Gastroesophageal sphincter (tissue), 3 donors: ENCODE measurements around the gene TTLL4.

ENCODE experiments used
- EP300 ChIP-seq: sonication (generic); formaldehyde crosslinking; IDR thresholded peaks from one replicate; pipeline ENCODE4 v1.6.1; 2017; ENCODE audit warnings: antibody characterized with exemption, mild to moderate bottlenecking
- POLR2A ChIP-seq, 2 donors: fragments of 450-650 bp; IDR thresholded peaks; one replicate each; pipeline ENCODE4 v1.6.1; 2017; ENCODE audit warnings: antibody characterized with exemption in 2 of 2, mild to moderate bottlenecking in 2 of 2, moderate library complexity in 1 of 2
- POLR2AphosphoS5 ChIP-seq: sonication (generic); formaldehyde crosslinking; IDR thresholded peaks from one replicate; pipeline ENCODE4 v1.6.1; 2017; ENCODE audit warnings: antibody characterized with exemption
- TF ChIP-seq, protein P1 (sequence below), 4 experiments: fragments of 200-600 bp in 2 of 4; fragments of 450-650 bp in 2 of 4; sonication (generic) in 1 of 4; IDR thresholded peaks; one replicate each; pipeline ENCODE4 v1.5.1; 2017 to 2019; ENCODE audit warnings: antibody characterized with exemption in 4 of 4, mild to moderate bottlenecking in 2 of 4, moderate library complexity in 2 of 4

DNA sequence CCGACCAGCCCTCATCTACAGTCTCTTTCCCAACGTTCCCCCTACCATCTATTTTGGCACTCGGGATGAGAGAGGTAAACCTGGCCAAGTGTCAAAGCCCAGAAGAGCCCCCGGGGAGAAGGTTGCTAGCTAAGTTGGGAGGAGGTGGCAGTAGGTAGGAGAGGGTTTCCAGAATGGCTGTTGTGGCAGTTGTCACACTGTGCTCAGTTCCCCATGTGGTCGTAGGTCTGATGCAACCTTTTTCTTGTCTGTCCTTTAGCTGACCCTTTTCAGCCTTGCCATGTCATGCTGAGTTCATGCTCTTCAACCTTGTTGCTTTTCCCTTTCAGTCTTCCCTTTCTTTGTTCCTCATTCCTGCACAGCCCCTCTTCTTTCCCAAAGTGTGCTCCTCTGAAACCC is 34.5 kb downstream of the TTLL4 start:
- TF ChIP-seq POLR2AphosphoS5 (no peak), POLR2A (IDR thresholded peaks at IDR 0.05) (no peak), EP300 (no peak)
- TF ChIP-seq, protein P1, sequence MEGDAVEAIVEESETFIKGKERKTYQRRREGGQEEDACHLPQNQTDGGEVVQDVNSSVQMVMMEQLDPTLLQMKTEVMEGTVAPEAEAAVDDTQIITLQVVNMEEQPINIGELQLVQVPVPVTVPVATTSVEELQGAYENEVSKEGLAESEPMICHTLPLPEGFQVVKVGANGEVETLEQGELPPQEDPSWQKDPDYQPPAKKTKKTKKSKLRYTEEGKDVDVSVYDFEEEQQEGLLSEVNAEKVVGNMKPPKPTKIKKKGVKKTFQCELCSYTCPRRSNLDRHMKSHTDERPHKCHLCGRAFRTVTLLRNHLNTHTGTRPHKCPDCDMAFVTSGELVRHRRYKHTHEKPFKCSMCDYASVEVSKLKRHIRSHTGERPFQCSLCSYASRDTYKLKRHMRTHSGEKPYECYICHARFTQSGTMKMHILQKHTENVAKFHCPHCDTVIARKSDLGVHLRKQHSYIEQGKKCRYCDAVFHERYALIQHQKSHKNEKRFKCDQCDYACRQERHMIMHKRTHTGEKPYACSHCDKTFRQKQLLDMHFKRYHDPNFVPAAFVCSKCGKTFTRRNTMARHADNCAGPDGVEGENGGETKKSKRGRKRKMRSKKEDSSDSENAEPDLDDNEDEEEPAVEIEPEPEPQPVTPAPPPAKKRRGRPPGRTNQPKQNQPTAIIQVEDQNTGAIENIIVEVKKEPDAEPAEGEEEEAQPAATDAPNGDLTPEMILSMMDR (IDR thresholded peaks at IDR 0.05): no peak
